K562 (cell line): ENCODE results near the gene ACTR3. TPM values are rescaled to one million over a fixed set of nuclear protein-coding genes. Genes with fewer than 3 reads are reported as not detected.

Experiments used
- ATF4 ChIP-seq: fragments of 450-650 bp; formaldehyde crosslinking; IDR thresholded peaks from 2 replicates; pipeline ENCODE4 v1.4.0; 2022; ENCODE audit warnings: mild to moderate bottlenecking, moderate library complexity
- BRCA1 ChIP-seq, 2 experiments: fragments of 450-650 bp in 1 of 2; sonication (generic) in 1 of 2; formaldehyde crosslinking in 1 of 2; IDR thresholded peaks; 2 replicates each; pipeline versions ENCODE4 v1.5.0 to v1.6.1; 2017 to 2020; ENCODE audit warnings: mild to moderate bottlenecking in 1 of 2, missing genetic modification reagents in 1 of 2
- DEAF1 ChIP-seq: fragments of 450-650 bp; formaldehyde crosslinking; IDR thresholded peaks from 2 replicates; pipeline ENCODE4 v1.4.0; 2020; ENCODE audit warnings: mild to moderate bottlenecking, moderate library complexity
- EP400 ChIP-seq: fragments of 450-650 bp; IDR thresholded peaks from 2 replicates; pipeline ENCODE4 v1.6.1; 2017; ENCODE audit warnings: antibody characterized with exemption, mild to moderate bottlenecking, moderate library complexity
- L3MBTL2 ChIP-seq: fragments of 450-650 bp; IDR thresholded peaks from 2 replicates; pipeline ENCODE4 v1.6.1; 2016; ENCODE audit warnings: mild to moderate bottlenecking, moderate library complexity
- POLR2G ChIP-seq: fragments of 200-400 bp; formaldehyde crosslinking; IDR thresholded peaks from 2 replicates; pipeline ENCODE4 v1.6.1; 2017; ENCODE audit warnings: low read depth, mild to moderate bottlenecking, antibody characterized with exemption, low read length, moderate library complexity
- PYGO2 ChIP-seq: fragments of 450-650 bp; IDR thresholded peaks from 2 replicates; pipeline ENCODE4 v1.6.1; 2016; ENCODE audit warnings: mild to moderate bottlenecking, missing genetic modification characterization, moderate library complexity, missing compliant biosample characterization
- RBBP5 ChIP-seq: fragments of 200-600 bp; sonication (generic); IDR thresholded peaks from 2 replicates; pipeline ENCODE4 v1.6.1; 2012; ENCODE audit warnings: borderline replicate concordance, mild to moderate bottlenecking, low read length, control low read depth, inconsistent platforms; ENCODE audit not compliant: insufficient read depth, poor library complexity, severe bottlenecking
- SIRT6 ChIP-seq: IDR thresholded peaks from one replicate; pipeline ENCODE4 v1.6.1; 2012; ENCODE audit warnings: low read depth, mild to moderate bottlenecking, control low read depth, inconsistent platforms, low read length, moderate library complexity
- SRSF1 ChIP-seq: fragments of 200-400 bp; formaldehyde crosslinking; IDR thresholded peaks from 2 replicates; pipeline ENCODE4 v1.6.1; 2017; ENCODE audit warnings: mild to moderate bottlenecking, low read depth, low read length, moderate library complexity
- ZBTB43 ChIP-seq: sonication (generic); formaldehyde crosslinking; IDR thresholded peaks from 2 replicates; pipeline ENCODE4 v1.8.0; 2023; ENCODE audit warnings: mild to moderate bottlenecking, missing genetic modification reagents
- ZBTB7A ChIP-seq: IDR thresholded peaks from 2 replicates; pipeline ENCODE4 v1.6.1; 2011; ENCODE audit warnings: low read depth, mild to moderate bottlenecking, low read length, moderate library complexity, borderline replicate concordance; ENCODE audit not compliant: control insufficient read depth
- ZNF436 ChIP-seq: fragments of 250-450, 450-650 bp; sonication (Bioruptor Pico); formaldehyde crosslinking; IDR thresholded peaks from 2 replicates; pipeline ENCODE4 v1.7.0; 2020; ENCODE audit warnings: mild to moderate bottlenecking
- polyA plus RNA-seq, 8 experiments: library from polyadenylated mRNA; depleted of rRNA in 4 of 8; stranded (reverse) in 5 of 8; unstranded in 3 of 8; fragments of >200 nt; fragmentation: Nextera tagmentation in 2 of 8; fragmentation: Illumina TruSeq in 1 of 8; extraction: Ambion mirVana in 2 of 8; extraction: Trizol in 1 of 8; gene quantifications; 2 replicates each; pipeline versions ENCODE4 v1.2.1 to v1.2.3, GENCODE V29; 2011 to 2014; ENCODE audit warnings: inconsistent platforms in 1 of 8, missing spikeins in 1 of 8
- total RNA-seq, 7 experiments: library from RNA; depleted of rRNA in 6 of 7; stranded (reverse); fragments of >200 nt in 6 of 7; fragmentation: Illumina TruSeq in 2 of 7; extraction: Trizol in 2 of 7; gene quantifications; 2 replicates each; pipeline versions ENCODE4 v1.2.1 to v1.2.3, GENCODE V29; 2011 to 2021; ENCODE audit warnings: low replicate concordance in 1 of 7

ACTR3 gene
- total and polyA plus RNA-seq, 9 of the 15 experiments (the other 6 are each of a cell fraction or from before 2014, with no cell fraction given): 49.0 to 354 (median 249) TPM

- TF ChIP-seq EP400 (peak; percentile 52), SIRT6 (no peak), BRCA1 (IDR thresholded peaks at IDR 0.05) (no peak), BRCA1 (CRISPR knock-in tag; IDR thresholded peaks at IDR 0.05) (no peak), SRSF1 (no peak), RBBP5 (no peak), ZBTB43 (CRISPR knock-in tag) (no peak), POLR2G (peak; percentile 87), ZNF436 (CRISPR knock-in tag) (no peak), PYGO2 (tag) (no peak), L3MBTL2 (peak; percentile 55; the same call in 1 of the 2 replicates), DEAF1 (CRISPR knock-in tag) (no peak), ZBTB7A (peak; percentile 81), ATF4 (CRISPR knock-in tag) (peak; percentile 45; the same call in 1 of the 2 replicates)
Measured at GRCh38 chr2:113890253-113891235, 655 bp downstream of the ACTR3 start (continued).
